NK-92 (cell line): Measurements from ENCODE around the gene CHDH.

Source experiments
- DNase-seq: peaks from one replicate; lab custom pipeline; 2025; ENCODE audit not compliant: unreplicated experiment; lab: John Stamatoyannopoulos, UW

The CHDH gene

DNA sequence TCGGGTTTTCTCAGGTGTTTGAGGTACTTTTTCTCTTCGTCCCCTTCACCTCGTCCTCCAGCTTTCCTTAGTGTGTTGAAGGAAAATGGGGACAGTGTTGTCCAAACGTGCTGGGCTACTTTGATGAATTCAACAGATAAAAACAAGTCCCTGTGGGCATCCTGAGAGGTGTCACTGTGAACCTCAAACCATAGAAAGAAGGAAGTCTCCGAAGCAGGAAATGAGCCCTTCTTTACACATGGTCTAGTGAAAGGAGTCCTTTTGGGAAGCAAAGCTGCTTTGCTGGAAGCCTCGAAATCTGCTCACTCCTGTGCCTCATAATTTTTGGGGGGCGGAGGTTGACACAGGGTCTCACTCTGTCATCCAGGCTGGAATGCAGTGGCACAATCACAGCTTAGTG, 10.7 kb upstream of the CHDH start:
- DNase-seq, result no peak

- no peak for DNase-seq
Observed at GRCh38 chr3:53850895-53851294, 4.7 kb upstream of the CHDH start.

GRCh38 chr3:53849916-53850315, 3.7 kb upstream of the CHDH start:
- DNase-seq, result no peak

DNA sequence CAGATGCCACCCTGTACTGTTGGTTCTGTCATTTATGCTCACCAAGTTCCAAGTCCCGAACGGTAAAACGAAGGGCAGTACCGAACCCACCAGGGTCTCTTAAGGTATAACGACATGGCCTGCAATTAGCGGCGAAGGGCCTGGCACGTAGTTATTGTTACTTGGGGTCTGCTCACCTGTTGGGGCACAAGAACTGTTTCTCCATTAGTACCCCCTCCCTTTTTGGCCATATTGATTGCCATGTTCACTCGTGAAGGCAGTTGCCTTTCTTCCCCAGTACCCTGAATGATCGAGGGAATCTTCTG, 584 bp upstream of the CHDH start:
- no peak for DNase-seq

DNA sequence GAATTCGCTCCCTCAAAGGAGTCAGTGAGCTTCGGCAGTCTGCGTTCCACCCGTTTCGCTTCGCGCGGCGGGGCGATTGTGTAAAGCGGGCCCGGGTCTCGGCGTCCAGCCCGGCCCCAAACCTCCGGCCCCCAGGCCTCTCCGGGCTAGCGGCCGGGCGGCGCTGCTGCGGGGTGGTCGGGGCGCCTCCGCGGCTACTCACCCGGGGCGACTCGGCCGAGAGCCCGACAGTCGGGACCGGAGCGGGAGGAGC, 412 bp downstream of the CHDH start:
- no peak for DNase-seq

- DNase-seq, result no peak
Observed at GRCh38 chr3:53845103-53845880, 927 bp downstream of the CHDH start.

DNA sequence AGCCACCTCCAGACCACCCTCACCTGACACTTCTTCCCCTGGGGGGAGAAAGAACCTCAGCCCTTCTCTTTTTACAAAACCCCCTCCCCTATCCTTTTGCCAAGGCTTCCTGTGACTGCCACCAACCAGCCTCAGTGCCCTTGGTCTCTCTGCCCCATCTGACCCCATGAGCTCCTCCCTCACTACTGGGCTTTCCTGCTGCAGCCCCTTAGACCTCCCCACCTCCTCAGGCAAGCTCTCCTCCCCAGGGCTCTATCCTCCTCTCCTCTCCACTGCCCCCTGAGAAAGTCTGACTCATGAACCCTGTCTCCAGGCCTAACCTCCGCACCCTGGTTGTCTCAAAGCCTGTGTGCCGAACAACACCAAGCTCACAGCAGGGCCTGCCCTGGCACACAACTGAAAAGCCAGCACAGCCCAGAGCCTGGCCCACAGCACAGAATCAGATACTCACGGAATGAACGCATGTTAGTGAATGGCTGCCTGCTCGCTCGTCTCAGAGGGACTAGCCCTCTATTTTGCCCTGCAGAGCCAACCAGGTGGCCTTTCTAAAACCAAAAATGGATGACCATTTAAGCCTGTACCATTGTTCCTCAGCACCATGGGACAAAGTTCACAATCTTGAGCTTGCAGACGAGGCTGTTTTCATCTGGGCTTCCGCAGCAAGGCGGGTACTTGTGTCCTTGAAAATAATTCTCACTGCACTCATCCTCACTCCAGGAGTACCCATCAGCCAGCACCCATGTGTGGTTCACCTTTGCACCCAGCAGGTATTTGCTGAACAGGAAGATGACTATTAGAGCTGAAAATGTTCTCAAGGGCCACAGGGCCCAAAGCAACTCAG, 1.7 kb downstream of the CHDH start:
- no peak for DNase-seq

- DNase-seq, result no peak
Observed at GRCh38 chr3:53843195-53844177, 2.7 kb downstream of the CHDH start.

DNA sequence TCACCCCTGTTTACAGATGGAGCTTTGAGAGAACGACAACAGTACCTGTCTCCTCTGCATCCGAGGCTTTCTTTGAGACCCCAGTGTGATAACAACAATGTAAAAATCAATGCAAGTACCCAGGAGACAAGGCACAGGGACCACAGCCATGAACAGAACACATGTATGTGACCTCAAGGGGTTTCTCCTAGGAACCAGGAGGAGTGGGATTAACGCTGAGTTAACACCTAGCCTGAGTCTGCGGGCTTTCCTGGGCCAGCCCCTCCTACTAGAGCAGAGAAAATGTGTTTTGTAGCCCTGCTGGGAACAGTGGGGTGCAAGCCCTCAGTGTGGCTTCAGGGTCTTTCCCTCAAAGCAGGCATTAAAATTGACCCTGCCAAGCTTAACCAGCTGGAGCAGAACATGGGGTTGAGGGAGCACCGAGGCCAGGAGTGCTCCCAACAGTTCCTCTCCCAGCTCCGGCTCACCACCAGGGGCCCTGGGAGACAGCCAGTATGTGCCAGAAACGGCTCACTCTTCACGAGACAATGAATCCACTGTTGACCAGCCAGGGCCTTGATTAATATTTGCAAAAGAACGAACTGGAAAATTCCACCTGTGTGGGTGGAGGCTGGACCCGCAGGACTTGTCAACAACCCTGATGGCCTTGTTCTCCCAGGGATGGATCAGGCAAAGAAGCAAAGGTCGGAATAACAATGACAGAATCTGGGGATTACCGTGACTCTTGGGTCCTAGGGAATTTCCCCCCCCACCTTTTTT, 3.6 kb downstream of the CHDH start:
- no peak for DNase-seq

- no peak for DNase-seq
Observed at GRCh38 chr3:53841296-53841695, 4.9 kb downstream of the CHDH start.

- DNase-seq, result no peak
Observed at GRCh38 chr3:53837331-53837730, 8.9 kb downstream of the CHDH start.

GRCh38 chr3:53836084-53836872, 9.9 kb downstream of the CHDH start:
- DNase-seq, result no peak

- no peak for DNase-seq
Observed at GRCh38 chr3:53835257-53835656, 11.0 kb downstream of the CHDH start.

DNA sequence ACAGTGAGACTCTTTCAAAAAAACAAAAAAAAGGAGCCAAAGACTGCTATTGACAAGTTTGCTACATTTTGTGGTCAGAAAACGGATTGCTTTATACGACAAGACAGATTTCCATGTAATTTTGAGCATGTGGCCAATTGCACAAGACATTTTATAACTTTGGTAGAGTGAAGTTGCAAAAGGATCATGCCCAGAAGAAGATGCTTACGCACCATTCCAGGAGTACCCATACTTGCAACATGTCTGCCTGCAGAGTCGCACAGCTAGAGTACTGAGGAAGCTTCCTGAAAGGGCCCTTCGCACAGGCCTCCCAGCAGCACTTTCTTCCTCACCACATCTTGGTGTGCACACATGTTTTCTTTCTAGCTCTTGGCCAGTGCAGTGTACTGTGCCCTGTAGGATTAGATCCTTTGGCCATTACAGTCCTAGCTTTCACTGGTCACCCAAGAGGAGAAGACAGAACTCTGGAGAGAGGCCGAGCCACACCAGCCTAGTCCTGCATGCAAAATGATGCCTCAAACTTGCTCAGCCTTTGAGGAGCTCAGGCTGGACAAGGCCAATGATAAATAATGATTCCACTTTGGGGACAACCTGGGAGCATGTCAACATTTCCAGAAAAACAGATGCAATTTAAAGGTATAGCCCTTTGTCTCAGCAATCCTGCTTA, 11.7 kb downstream of the CHDH start:
- no peak for DNase-seq

GRCh38 chr3:53833700-53834099, 12.5 kb downstream of the CHDH start:
- DNase-seq, result no peak

GRCh38 chr3:53833053-53833645, 13.1 kb downstream of the CHDH start:
- DNase-seq, result no peak

- no peak for DNase-seq
Observed at GRCh38 chr3:53830944-53831343, 15.3 kb downstream of the CHDH start.

GRCh38 chr3:53829605-53830004, 16.6 kb downstream of the CHDH start:
- no peak for DNase-seq

GRCh38 chr3:53828581-53828980, 17.6 kb downstream of the CHDH start:
- no peak for DNase-seq
